Endothelial cell of umbilical vein (primary cell): ENCODE results near the gene ICE2. TPM values are rescaled to one million over a fixed set of nuclear protein-coding genes. Genes with fewer than 3 reads are reported as not detected.
A peak's percentile ranks its signal among the peaks of the same experiment; 100 is the strongest.

Experiments used
- BruUV-seq: library from RNA; stranded (reverse); fragments of 400-500 nt; replicated peaks from 2 replicates; lab custom pipeline; 2021; lab: Mats Ljungman, UMichigan
- CTCF ChIA-PET: fragments of 300-600, 350-600 bp; sonication (Branson Sonifier 250); formaldehyde crosslinking; loops from one replicate; lab custom pipeline; 2021; ENCODE audit warnings: antibody characterized with exemption, inconsistent platforms; lab: Charles Lee
- POLR2A ChIA-PET: fragments of 300-600, 350-600 bp; sonication (Branson Sonifier 250); formaldehyde crosslinking; loops from one replicate; lab custom pipeline; 2021; ENCODE audit warnings: antibody characterized with exemption, inconsistent platforms; lab: Charles Lee
- DNase-seq: peaks from one replicate; pipeline ENCODE4 v3.0.0-alpha.2; 2011; ENCODE audit warnings: low read depth, low spot score
- FAIRE-seq: peaks from 2 replicates; lab custom pipeline; 2011; peaks lifted over from hg19 to GRCh38; lab: Jason Lieb, UNC
- H2AFZ ChIP-seq: 2 replicates; pipeline ENCODE4 v1.6.0; 2012; ENCODE audit warnings: low read depth, low read length, control low read depth, inconsistent platforms
- H3K27ac ChIP-seq: 2 replicates; pipeline ENCODE4 v1.5.1; 2011; ENCODE audit warnings: low read depth, mild to moderate bottlenecking, control low read depth, low read length, moderate library complexity; ENCODE audit not compliant: insufficient read depth
- H3K27me3 ChIP-seq, 2 experiments: 2 replicates each; pipeline versions ENCODE4 v1.6.0 to v1.6.1; 2011; ENCODE audit warnings: low read length in 2 of 2, mixed read lengths in 1 of 2; ENCODE audit not compliant: control insufficient read depth in 2 of 2, insufficient read depth in 2 of 2
- H3K36me3 ChIP-seq, 2 experiments: 2 replicates in 1 of 2; 3 replicates in 1 of 2; pipeline ENCODE4 v1.5.1; 2011; ENCODE audit warnings: low read length in 2 of 2, mild to moderate bottlenecking in 1 of 2, moderate library complexity in 1 of 2; ENCODE audit not compliant: control insufficient read depth in 2 of 2, insufficient read depth in 2 of 2; ENCODE audit errors: extremely low read depth in 1 of 2
- H3K4me1 ChIP-seq: 3 replicates; pipeline ENCODE4 v1.5.1; 2011; ENCODE audit warnings: mild to moderate bottlenecking, low read length; ENCODE audit not compliant: control insufficient read depth, insufficient read depth; ENCODE audit errors: extremely low read depth
- H3K4me2 ChIP-seq: 2 replicates; pipeline ENCODE4 v1.6.1; 2011; ENCODE audit warnings: low read length, control low read depth, mixed read lengths; ENCODE audit not compliant: insufficient read depth
- H3K4me3 ChIP-seq, 3 experiments: fragments of 200-600 bp in 1 of 3; sonication (generic), shearing (Covaris generic) in 1 of 3; replicated peaks in 1 of 3; 2 replicates each; pipeline ENCODE4 v1.5.1; 2011 to 2016; ENCODE audit warnings: control low read depth in 3 of 3, low read length in 3 of 3, mild to moderate bottlenecking in 2 of 3, inconsistent platforms in 1 of 3, low read depth in 1 of 3, moderate library complexity in 1 of 3; ENCODE audit not compliant: insufficient read depth in 1 of 3
- H3K79me2 ChIP-seq: 2 replicates; pipeline ENCODE4 v1.6.0; 2012; ENCODE audit warnings: low read length, inconsistent platforms; ENCODE audit not compliant: control insufficient read depth, insufficient read depth
- H3K9ac ChIP-seq: replicated peaks from 2 replicates; pipeline ENCODE3; 2011; ENCODE audit warnings: low read length, control low read depth; ENCODE audit not compliant: insufficient read depth; ENCODE audit errors: extremely low read depth
- H3K9me1 ChIP-seq: replicated peaks from 3 replicates; pipeline ENCODE4 v1.6.0; 2011; ENCODE audit warnings: mild to moderate bottlenecking, low read length; ENCODE audit not compliant: control insufficient read depth, insufficient read depth; ENCODE audit errors: extremely low read depth
- H3K9me3 ChIP-seq: replicated peaks from 2 replicates; pipeline ENCODE4 v1.5.1; 2012; ENCODE audit warnings: low read length, inconsistent platforms; ENCODE audit not compliant: control insufficient read depth, insufficient read depth
- H4K20me1 ChIP-seq: replicated peaks from 2 replicates; pipeline ENCODE3; 2011; ENCODE audit warnings: mild to moderate bottlenecking, low read length; ENCODE audit not compliant: control insufficient read depth, insufficient read depth; ENCODE audit errors: extremely low read depth
- EZH2 ChIP-seq: IDR thresholded peaks from 2 replicates; pipeline ENCODE4 v1.6.1; 2012; ENCODE audit warnings: borderline replicate concordance, low read depth, mild to moderate bottlenecking, moderate library complexity, low read length, inconsistent platforms; ENCODE audit not compliant: severe bottlenecking
- FOS ChIP-seq: IDR thresholded peaks from 2 replicates; pipeline ENCODE4 v1.6.1; 2011; ENCODE audit warnings: mild to moderate bottlenecking, low read length, moderate library complexity, borderline replicate concordance; ENCODE audit not compliant: insufficient read depth
- GATA2 ChIP-seq: IDR thresholded peaks from 2 replicates; pipeline ENCODE4 v1.7.0; 2011; ENCODE audit warnings: low read depth, mild to moderate bottlenecking, moderate library complexity, mixed read lengths, low read length; ENCODE audit not compliant: insufficient read length, insufficient read depth
- JUN ChIP-seq: IDR thresholded peaks from 2 replicates; pipeline ENCODE4 v1.6.1; 2011; ENCODE audit warnings: borderline replicate concordance, low read depth; ENCODE audit not compliant: insufficient read length, insufficient read depth
- MYC ChIP-seq: IDR thresholded peaks from one replicate; pipeline ENCODE4 v1.6.1; 2011; ENCODE audit warnings: mild to moderate bottlenecking, low read depth, low read length
- POLR2A ChIP-seq: IDR thresholded peaks from 2 replicates; pipeline ENCODE4 v1.6.1; 2012; ENCODE audit warnings: low read depth, mild to moderate bottlenecking, control low read depth, low read length
- POLR2AphosphoS5 ChIP-seq: IDR thresholded peaks from 2 replicates; pipeline ENCODE4 v1.6.1; 2012; ENCODE audit warnings: low read depth, mild to moderate bottlenecking, control low read depth, low read length, moderate library complexity; ENCODE audit not compliant: insufficient read depth
- dilution Hi-C: fragments of 300-500 bp; cut with MboI; formaldehyde crosslinking; loops from one replicate; pipeline ENCODE4 v1.15.0; 2019; ENCODE audit warnings: low sequenced_read_pairs; ENCODE audit not compliant: extremely low pct_ligation_motif_present
- intact Hi-C: fragments of 100-400 bp; cut with micrococcal nuclease; formaldehyde crosslinking; loops from one replicate; pipeline ENCODE4 v1.10.0; 2022
- polyA plus RNA-seq, 4 experiments: library from polyadenylated mRNA; depleted of rRNA in 3 of 4; stranded (reverse) in 3 of 4; unstranded in 1 of 4; fragments of >200 nt; gene quantifications; 2 replicates each; pipeline versions ENCODE4 v1.2.1 to v1.2.3, GENCODE V29; 2011 to 2012; ENCODE audit warnings: missing spikeins in 1 of 4
- total RNA-seq: library from RNA; stranded (reverse); gene quantifications from 2 replicates; pipeline ENCODE4 v1.2.3, GENCODE V29; 2021
- TF ChIP-seq, protein P1 (sequence below), 2 donors: IDR thresholded peaks; 1 replicate in 1 of 2; 2 replicates in 1 of 2; pipeline ENCODE4 v1.5.1; 2011; ENCODE audit warnings: low read length in 2 of 2, mild to moderate bottlenecking in 2 of 2, moderate library complexity in 2 of 2, control low read depth in 1 of 2, inconsistent platforms in 1 of 2, low read depth in 1 of 2; ENCODE audit not compliant: insufficient read depth in 1 of 2; ENCODE audit errors: extremely low read depth in 1 of 2
- TF ChIP-seq, protein P2 (sequence below): IDR thresholded peaks from 2 replicates; pipeline ENCODE4 v1.6.1; 2011; ENCODE audit not compliant: insufficient read depth, insufficient read length

The ICE2 gene
- total and polyA plus RNA-seq, 2 donors (not counting 3 experiments of a cell fraction or from before 2014, with no cell fraction given), result 22.1 to 57.0 TPM

DNA sequence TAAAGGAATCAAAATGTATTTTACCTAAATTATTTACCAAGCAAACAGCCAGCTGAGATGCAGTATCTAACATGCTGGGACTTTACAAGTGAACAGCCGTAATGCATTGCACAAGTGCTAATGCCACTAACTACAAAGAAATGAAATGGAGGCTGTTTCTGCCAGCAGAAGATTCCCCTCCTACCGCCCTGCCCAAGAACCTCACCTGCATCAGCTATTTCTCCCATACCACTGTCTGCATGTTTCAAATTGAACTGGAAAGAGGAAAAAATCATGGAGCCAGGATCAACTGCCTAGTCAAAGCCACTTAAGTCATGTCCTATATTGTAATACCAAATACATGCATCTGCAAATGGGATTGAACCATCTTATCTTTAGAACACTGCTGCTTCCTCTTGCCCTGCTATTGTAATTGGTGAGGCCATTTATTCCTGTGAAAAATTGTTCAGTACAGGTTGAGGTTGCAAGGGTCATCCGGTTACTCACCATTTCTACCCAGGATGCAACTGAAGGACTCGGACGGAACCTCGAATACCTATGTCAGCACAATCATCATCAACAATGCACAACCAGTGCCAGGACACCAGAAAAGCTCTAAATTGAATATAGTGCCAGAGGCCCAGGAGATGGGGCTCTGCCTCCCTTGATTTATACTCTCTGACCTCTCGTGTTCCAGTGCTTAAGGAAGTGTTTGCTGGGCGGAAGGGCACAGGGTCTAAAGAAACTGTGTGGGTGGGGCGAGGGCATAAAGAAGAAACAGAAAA lies 108.7 kb downstream of the ICE2 start:
- DNase-seq, result peak; percentile 100
- peak overlapping the region; percentile 71 for H3K4me2 ChIP-seq

More for the DNA sequence above, 108.7 kb downstream of the ICE2 start:
- no TSS peak for BruUV-seq
- H3K9me3 ChIP-seq, result no peaks in the 10 kb centered on the region
- ChIA-PET POLR2A (interaction anchor here (1.0 to 2.5 kb wide), 4 partner anchors 8 to 72 kb away, joined by 3 to 27 read pairs (median 4); partner anchors contain the start of gene ANXA2), CTCF (interaction anchor here (0.6 to 2.4 kb wide), 8 partner anchors 9 to 74 kb away, joined by 3 to 17 read pairs (median 6); no protein-coding TSS in a partner anchor)
- no peaks in the 10 kb centered on the region for H3K27me3 ChIP-seq
- intact Hi-C loops, result loop anchor here (2.0 kb wide), 5 partner anchors 23 to 681 kb away; partner anchors contain the start of genes BNIP2 and ICE2
- H3K4me1 ChIP-seq, result peaks cover 64% of the 10 kb centered on the region
- H3K79me2 ChIP-seq, result peaks cover 37% of the 10 kb centered on the region
- H3K9me1 ChIP-seq, result no peaks in the 10 kb centered on the region
- FAIRE-seq, result peak; percentile 99
- peak overlapping the region; percentile 90 for H3K9ac ChIP-seq
- TF ChIP-seq POLR2AphosphoS5 (peak; percentile 99), MYC (no peak), FOS (peak; percentile 93), JUN (peak; percentile 99), POLR2A (peak; percentile 87), EZH2 (no peak), GATA2 (peak; percentile 96)
- TF ChIP-seq, protein P1, sequence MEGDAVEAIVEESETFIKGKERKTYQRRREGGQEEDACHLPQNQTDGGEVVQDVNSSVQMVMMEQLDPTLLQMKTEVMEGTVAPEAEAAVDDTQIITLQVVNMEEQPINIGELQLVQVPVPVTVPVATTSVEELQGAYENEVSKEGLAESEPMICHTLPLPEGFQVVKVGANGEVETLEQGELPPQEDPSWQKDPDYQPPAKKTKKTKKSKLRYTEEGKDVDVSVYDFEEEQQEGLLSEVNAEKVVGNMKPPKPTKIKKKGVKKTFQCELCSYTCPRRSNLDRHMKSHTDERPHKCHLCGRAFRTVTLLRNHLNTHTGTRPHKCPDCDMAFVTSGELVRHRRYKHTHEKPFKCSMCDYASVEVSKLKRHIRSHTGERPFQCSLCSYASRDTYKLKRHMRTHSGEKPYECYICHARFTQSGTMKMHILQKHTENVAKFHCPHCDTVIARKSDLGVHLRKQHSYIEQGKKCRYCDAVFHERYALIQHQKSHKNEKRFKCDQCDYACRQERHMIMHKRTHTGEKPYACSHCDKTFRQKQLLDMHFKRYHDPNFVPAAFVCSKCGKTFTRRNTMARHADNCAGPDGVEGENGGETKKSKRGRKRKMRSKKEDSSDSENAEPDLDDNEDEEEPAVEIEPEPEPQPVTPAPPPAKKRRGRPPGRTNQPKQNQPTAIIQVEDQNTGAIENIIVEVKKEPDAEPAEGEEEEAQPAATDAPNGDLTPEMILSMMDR (IDR thresholded peaks at IDR 0.05; ENCODE audit: extremely low read depth in 1 of 2, insufficient read depth in 1 of 2, low read depth in 1 of 2, low read length in 2 of 2), result no peak
- TF ChIP-seq, protein P2, sequence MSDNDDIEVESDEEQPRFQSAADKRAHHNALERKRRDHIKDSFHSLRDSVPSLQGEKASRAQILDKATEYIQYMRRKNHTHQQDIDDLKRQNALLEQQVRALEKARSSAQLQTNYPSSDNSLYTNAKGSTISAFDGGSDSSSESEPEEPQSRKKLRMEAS, result no peak
- H3K36me3 ChIP-seq, result peaks cover 12 to 28% of the 10 kb centered on the region in 2 experiments
- H3K27ac ChIP-seq, result peak overlapping the region; percentile 98
- peak overlapping the region in 1 of 3 experiments; percentile 28 for H3K4me3 ChIP-seq
- H2AFZ ChIP-seq, result no peak overlapping the region
- H4K20me1 ChIP-seq, result no peaks in the 10 kb centered on the region
- dilution Hi-C loops, result no loop called here
